Smooth muscle cell (in vitro differentiated cells): ENCODE measurements around the gene PRKCA. TPM values are rescaled to one million over a fixed set of nuclear protein-coding genes. Genes with fewer than 3 reads are reported as not detected.

Experiments
- DNase-seq: peaks from one replicate; lab custom pipeline; 2025; ENCODE audit not compliant: unreplicated experiment; lab: John Stamatoyannopoulos, UW
- H2AFZ ChIP-seq: fragments of 200-600 bp; sonication (generic); 2 replicates; pipeline ENCODE4 v1.6.0; 2016; ENCODE audit warnings: antibody characterized with exemption, low read depth, mild to moderate bottlenecking
- H3F3A ChIP-seq: fragments of 200-600 bp; sonication (generic); 2 replicates; pipeline ENCODE4 v1.6.0; 2017; ENCODE audit warnings: antibody characterized with exemption, low read depth
- H3K27ac ChIP-seq: fragments of 200-600 bp; sonication (generic); 2 replicates; pipeline ENCODE4 v1.5.1; 2016; ENCODE audit warnings: low read depth, mild to moderate bottlenecking
- H3K27me3 ChIP-seq: fragments of 200-600 bp; sonication (generic); 2 replicates; pipeline ENCODE4 v1.6.1; 2016; ENCODE audit warnings: low read depth, mild to moderate bottlenecking
- H3K36me3 ChIP-seq: fragments of 200-600 bp; sonication (generic); 2 replicates; pipeline ENCODE4 v1.5.1; 2016; ENCODE audit warnings: low read depth
- H3K4me1 ChIP-seq: fragments of 200-600 bp; sonication (generic); 2 replicates; pipeline ENCODE4 v1.5.1; 2016; ENCODE audit warnings: low read depth
- H3K4me2 ChIP-seq: fragments of 200-600 bp; sonication (generic); 2 replicates; pipeline ENCODE4 v1.6.0; 2016; ENCODE audit warnings: mild to moderate bottlenecking
- H3K4me3 ChIP-seq: fragments of 200-600 bp; sonication (generic); 2 replicates; pipeline ENCODE4 v1.5.1; 2016; ENCODE audit warnings: mild to moderate bottlenecking
- H3K79me2 ChIP-seq: fragments of 200-600 bp; sonication (generic); 2 replicates; pipeline ENCODE4 v1.6.0; 2016; ENCODE audit warnings: low read depth, mild to moderate bottlenecking
- H3K9ac ChIP-seq: fragments of 200-600 bp; sonication (generic); 2 replicates; pipeline ENCODE4 v1.6.0; 2016; ENCODE audit warnings: low read depth
- H3K9me3 ChIP-seq: fragments of 200-600 bp; sonication (generic); replicated peaks from 2 replicates; pipeline ENCODE4 v1.5.1; 2016; ENCODE audit warnings: low read depth
- H4K20me1 ChIP-seq: fragments of 200-600 bp; sonication (generic); 2 replicates; pipeline ENCODE4 v1.6.0; 2016; ENCODE audit warnings: low read depth
- WGBS: methylation state at CpG from one replicate; pipeline ENCODE4 v1.1.7; 2016; ENCODE audit warnings: low lambda C conversion rate; 5-methylcytosine and 5-hydroxymethylcytosine counted together
- polyA plus RNA-seq: library from polyadenylated mRNA; unstranded; fragments of >200 nt; fragmentation: Nextera tagmentation; extraction: Ambion mirVana; gene quantifications from 2 replicates; pipeline ENCODE4 v1.2.1, GENCODE V29; 2016
- total RNA-seq: library from RNA; depleted of rRNA; stranded (reverse); fragments of >200 nt; gene quantifications from 2 replicates; pipeline ENCODE4 v1.2.3, GENCODE V29; 2014
- TF ChIP-seq, protein P1 (sequence below): fragments of 200-600 bp; sonication (generic); IDR thresholded peaks from 2 replicates; pipeline ENCODE4 v1.5.1; 2017; ENCODE audit warnings: borderline replicate concordance, mild to moderate bottlenecking, antibody characterized with exemption; ENCODE audit not compliant: insufficient read depth, poor library complexity, severe bottlenecking

The PRKCA gene
- total and polyA plus RNA-seq, 2 experiments from 2014 or later: 0.78 to 7.1 TPM

DNA sequence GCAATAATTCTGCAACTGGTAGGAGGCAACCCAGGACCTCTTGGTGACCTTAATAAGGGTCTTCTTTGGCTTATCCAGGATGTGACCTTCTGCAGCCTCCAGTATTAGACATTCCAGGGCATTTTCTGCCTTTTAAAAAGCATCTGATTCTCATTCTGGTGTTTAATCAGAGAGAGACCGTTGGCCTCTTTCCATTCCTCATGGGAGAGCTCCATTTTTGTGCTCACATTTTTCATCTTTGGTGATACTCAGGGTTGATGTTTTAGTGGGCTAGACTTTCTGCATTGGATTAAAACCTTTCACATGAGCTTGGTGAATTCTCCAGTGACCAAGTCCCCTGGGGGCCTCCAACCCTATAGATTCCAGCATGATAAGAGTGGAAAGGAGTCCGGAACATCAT, 382.3 kb downstream of the PRKCA start:
- Histone ChIP-seq H3K9ac (no peak overlapping the region), H3K4me1 (no peaks in the 10 kb centered on the region), H3K79me2 (no peaks in the 10 kb centered on the region), H3F3A (no peaks in the 10 kb centered on the region), H3K4me3 (no peak overlapping the region), H3K4me2 (no peak overlapping the region), H3K9me3 (no peaks in the 10 kb centered on the region), H2AFZ (no peak overlapping the region), H4K20me1 (no peaks in the 10 kb centered on the region), H3K36me3 (no peaks in the 10 kb centered on the region), H3K27me3 (peaks cover 4% of the 10 kb centered on the region), H3K27ac (no peak overlapping the region)
- 76% methylated on average over 2 of the region's 2 CpGs for WGBS
- TF ChIP-seq, protein P1, sequence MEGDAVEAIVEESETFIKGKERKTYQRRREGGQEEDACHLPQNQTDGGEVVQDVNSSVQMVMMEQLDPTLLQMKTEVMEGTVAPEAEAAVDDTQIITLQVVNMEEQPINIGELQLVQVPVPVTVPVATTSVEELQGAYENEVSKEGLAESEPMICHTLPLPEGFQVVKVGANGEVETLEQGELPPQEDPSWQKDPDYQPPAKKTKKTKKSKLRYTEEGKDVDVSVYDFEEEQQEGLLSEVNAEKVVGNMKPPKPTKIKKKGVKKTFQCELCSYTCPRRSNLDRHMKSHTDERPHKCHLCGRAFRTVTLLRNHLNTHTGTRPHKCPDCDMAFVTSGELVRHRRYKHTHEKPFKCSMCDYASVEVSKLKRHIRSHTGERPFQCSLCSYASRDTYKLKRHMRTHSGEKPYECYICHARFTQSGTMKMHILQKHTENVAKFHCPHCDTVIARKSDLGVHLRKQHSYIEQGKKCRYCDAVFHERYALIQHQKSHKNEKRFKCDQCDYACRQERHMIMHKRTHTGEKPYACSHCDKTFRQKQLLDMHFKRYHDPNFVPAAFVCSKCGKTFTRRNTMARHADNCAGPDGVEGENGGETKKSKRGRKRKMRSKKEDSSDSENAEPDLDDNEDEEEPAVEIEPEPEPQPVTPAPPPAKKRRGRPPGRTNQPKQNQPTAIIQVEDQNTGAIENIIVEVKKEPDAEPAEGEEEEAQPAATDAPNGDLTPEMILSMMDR: no peak
- DNase-seq: no peak

- Histone ChIP-seq H3K9ac (no peak overlapping the region), H2AFZ (no peak overlapping the region), H3F3A (no peaks in the 10 kb centered on the region), H3K27me3 (peaks cover 4% of the 10 kb centered on the region), H4K20me1 (no peaks in the 10 kb centered on the region), H3K79me2 (no peaks in the 10 kb centered on the region), H3K4me1 (no peaks in the 10 kb centered on the region), H3K36me3 (no peaks in the 10 kb centered on the region), H3K9me3 (no peaks in the 10 kb centered on the region), H3K4me3 (no peak overlapping the region), H3K27ac (no peak overlapping the region), H3K4me2 (no peak overlapping the region)
- TF ChIP-seq, protein P1: no peak
- no peak for DNase-seq
- 93% methylated on average over 6 of the region's 6 CpGs for WGBS
Observed at GRCh38 chr17:66686601-66687000, 384.2 kb downstream of the PRKCA start.

DNA sequence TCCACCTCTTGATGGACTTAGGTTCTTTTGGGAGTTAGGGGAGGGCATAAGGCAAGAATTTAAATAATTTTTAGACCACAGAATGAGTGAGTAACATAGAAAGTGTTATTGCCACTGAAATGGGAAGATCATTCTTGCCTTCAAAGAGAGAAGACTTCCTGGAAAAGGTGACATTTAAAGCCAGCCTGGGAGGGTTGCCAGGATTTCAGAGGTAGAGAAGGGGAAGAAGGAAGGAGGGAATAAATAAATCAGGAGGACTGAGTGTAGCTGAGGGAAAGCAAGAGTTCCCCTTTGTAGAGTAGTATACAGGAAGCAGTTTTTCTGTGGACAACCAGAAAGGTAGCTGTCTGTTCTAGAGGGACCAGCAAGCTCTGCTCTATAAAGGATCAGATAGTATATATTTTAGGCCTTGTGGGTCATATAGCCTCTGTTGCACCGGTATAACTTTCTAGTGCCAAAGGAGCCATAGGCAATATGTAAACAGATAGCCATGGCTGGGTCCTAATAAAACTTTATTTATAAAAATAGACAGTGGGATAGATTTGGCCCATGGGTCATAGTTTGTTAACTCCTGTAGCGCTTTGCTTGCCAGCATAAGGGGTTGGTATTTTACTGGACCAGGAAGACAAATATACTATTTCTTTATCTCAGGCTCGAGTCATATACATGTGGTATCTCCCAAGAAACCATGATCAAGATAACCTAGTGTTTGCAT, 385.3 kb downstream of the PRKCA start:
- Histone ChIP-seq H2AFZ (no peak overlapping the region), H3K79me2 (no peaks in the 10 kb centered on the region), H3K9ac (no peak overlapping the region), H3K27ac (no peak overlapping the region), H3F3A (no peaks in the 10 kb centered on the region), H3K4me2 (no peak overlapping the region), H3K9me3 (no peaks in the 10 kb centered on the region), H3K4me3 (no peak overlapping the region), H3K27me3 (peaks cover 4% of the 10 kb centered on the region), H4K20me1 (no peaks in the 10 kb centered on the region), H3K36me3 (no peaks in the 10 kb centered on the region), H3K4me1 (no peaks in the 10 kb centered on the region)
- no peak for DNase-seq
- WGBS: 96% methylated on average over 3 of the region's 3 CpGs
- TF ChIP-seq, protein P1: no peak

DNA sequence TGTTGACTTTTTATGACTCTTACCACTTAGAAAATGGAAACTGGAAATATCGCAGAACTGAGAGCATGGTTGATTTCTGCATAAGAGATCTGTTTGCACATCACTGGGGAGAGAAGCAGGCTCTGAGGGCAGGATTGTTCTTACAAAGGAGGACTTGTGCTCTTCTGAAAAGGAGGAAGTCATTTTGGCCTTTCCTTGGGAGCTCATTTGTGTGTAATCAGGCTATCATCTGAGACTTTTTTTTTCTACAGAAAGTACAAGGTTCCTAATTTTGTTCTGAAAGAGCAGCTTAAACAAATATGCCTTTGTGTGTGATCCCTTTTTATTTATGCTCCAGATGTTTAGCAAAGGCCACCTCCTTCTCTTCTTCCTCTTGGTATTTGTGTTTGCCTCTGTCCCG, 386.8 kb downstream of the PRKCA start:
- H3K9me3 ChIP-seq: no peaks in the 10 kb centered on the region
- no peak overlapping the region for H3K4me2 ChIP-seq
- TF ChIP-seq, protein P1: no peak
- no peaks in the 10 kb centered on the region for H4K20me1 ChIP-seq
- no peak overlapping the region for H3K4me3 ChIP-seq
- no peak for DNase-seq
- H3K4me1 ChIP-seq: no peaks in the 10 kb centered on the region
- H3K27me3 ChIP-seq: no peaks in the 10 kb centered on the region
- WGBS: 72% methylated on average over 2 of the region's 2 CpGs
- H3K36me3 ChIP-seq: no peaks in the 10 kb centered on the region
- H3K9ac ChIP-seq: no peak overlapping the region
- H3K79me2 ChIP-seq: no peaks in the 10 kb centered on the region
- no peak overlapping the region for H2AFZ ChIP-seq
- H3K27ac ChIP-seq: no peak overlapping the region
- no peaks in the 10 kb centered on the region for H3F3A ChIP-seq
